GM23248 (cell line): ENCODE measurements around the gene TNFRSF19.

Source experiments
- EZH2 ChIP-seq: fragments of 200-600 bp; sonication (generic); IDR thresholded peaks from 2 replicates; pipeline ENCODE4 v1.6.1; 2018; ENCODE audit warnings: antibody characterized with exemption, mild to moderate bottlenecking; ENCODE audit not compliant: insufficient read depth, poor library complexity, severe bottlenecking
- EZH2phosphoT487 ChIP-seq: fragments of 200-600 bp; sonication (generic); IDR thresholded peaks from 2 replicates; pipeline ENCODE4 v1.6.1; 2018; ENCODE audit warnings: antibody characterized with exemption, moderate library complexity, mild to moderate bottlenecking, low read depth; ENCODE audit not compliant: insufficient read depth

DNA sequence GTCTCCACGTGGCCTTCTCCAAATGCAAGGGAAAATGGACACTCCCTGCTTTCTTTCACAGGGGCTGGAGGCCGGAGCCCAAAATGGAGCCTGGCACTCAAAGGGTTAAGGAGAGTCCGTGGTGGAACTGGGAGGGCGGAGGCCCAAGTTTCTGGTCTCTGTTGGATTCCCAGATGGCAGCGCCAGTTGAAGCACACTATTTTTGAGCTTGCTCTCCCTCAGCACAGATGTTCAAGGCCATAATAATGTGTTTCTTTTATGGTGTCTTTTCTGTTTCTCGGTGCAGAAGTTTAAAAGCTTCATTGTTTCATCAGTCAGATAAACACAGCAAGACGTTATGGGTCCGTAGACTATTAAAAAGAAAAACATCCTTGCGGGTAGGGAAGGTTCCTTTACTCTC, 67.6 kb downstream of the TNFRSF19 start:
- TF ChIP-seq EZH2phosphoT487 (no peak), EZH2 (no peak)
